ENCODE measurements around the gene SPCS2.
"Not testable (repeated sequence)": the region's sequence is repeated elsewhere in the genome, so short reads cannot be mapped to it uniquely, and the experiment has no call there.

The SPCS2 gene

DNA sequence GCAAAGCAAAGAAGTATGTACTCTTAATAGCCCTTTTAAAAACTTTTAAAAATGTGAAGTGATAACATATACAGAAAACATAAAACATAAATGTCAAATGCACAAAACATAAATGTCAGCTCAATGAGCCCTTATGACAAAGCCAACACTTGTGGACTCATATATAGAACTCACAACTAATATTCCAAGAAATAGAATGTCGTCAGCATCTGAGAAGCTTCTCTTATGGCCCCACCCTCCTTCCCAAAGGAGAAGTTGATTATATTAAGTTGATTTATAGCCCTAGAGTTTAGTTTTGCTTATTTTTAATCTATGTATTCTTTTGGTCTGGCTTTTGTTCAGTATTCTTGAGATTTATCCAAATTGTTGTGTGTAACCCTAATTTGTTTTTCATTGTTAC is 53.5 kb downstream of the SPCS2 start:
- no peak for DNase-seq (ENCODE audit: low read depth)

DNA sequence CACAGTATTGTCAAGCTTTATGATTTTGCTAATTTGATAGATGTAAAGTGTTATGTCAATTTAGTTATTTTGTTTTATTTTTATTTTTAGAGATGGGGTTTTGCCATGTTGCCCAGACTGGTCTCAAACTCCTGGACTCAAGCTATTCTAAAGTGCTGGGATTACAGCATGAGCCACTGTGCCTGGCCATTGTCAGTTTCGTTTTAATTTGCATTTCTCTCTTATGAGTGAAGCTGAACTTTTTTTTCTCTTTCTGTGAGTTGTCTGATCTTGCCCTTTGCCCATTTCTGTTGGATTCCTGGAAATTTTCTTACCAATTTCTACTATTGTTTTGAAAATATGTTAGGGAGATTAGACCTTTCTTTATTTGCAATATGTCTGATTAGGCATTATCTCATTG is 55.1 kb downstream of the SPCS2 start:
- DNase-seq (ENCODE audit: low read depth) = no peak

DNA sequence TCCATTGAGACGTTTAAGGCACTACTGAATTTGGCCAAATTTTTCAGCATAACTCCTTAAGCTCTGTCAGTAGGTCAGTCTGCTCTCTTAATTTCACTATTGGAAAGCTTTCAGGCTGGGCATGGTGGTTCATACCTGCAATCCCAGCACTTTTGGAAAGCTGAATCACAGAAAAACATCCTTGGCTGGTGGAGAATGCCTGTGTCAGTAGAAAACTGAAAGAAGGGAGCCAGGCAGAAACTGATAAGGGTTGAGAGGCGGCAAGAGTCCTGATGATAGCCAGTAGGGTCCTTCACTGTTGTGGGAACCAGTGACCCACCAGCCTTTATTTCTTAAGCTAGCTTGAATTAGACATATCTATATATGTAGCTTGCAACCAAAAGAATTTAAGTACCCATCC is 62.3 kb downstream of the SPCS2 start:
- no peak for DNase-seq (ENCODE audit: low read depth)

DNA sequence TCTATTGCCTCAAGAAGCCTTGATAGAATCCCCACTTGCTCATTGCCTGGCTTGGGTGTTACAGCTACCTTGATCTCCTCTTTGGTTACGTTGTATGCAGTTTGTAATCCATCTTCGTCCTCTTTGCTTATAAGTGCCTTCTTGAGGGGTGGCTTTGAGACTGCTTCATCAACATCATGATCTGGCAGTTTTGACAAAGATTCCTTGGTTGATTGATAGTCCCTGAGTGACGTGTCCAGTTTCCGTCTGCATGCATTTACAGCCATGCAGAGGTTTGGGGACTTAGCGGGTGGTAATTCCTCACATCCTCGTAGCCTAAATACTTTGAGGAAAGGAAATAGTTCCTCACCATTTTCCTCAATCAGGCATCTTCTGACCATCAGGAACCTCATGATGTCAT is 62.8 kb downstream of the SPCS2 start:
- no peak for DNase-seq (ENCODE audit: low read depth)

DNA sequence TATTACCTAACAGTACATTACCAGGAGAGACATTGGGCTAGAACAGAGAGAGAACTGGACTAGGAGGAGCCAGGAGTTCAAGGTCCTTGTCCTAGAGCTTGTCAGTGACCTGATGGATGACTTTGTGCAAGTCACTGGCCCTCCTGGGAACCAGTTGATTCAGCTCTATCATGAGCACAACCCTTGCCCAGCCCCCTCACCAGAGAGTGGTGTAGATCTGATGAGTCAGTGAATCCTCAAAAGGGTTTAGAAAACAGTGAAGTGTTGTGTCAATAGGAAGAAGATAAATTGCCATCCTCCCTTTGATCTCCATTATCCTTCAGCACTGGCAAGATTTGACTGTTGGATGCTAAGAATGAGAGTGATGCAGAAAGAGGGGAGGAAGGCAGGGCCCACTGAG is 64.0 kb downstream of the SPCS2 start:
- DNase-seq (ENCODE audit: low read depth) = peak; percentile 48

DNA sequence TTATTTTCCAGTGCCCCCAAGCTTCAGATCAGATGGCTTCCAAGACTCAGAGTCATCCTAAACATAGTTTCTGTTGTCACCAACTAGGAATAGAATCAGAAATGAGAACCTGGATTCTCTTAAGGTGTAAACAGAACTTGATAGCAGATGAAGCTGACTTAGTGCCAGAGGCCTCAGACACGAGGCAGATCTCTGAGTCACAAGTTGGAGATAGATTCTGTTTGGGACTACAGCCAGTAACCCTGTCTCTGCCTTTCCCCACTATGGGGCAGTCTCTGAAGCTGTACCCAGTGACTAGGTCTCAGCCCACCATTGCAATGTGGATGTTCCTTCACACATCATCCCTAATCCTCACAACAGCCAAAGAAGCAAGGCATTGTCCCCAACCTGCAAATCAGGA is 65.1 kb downstream of the SPCS2 start:
- DNase-seq (ENCODE audit: low read depth) = peak; percentile 88

DNA sequence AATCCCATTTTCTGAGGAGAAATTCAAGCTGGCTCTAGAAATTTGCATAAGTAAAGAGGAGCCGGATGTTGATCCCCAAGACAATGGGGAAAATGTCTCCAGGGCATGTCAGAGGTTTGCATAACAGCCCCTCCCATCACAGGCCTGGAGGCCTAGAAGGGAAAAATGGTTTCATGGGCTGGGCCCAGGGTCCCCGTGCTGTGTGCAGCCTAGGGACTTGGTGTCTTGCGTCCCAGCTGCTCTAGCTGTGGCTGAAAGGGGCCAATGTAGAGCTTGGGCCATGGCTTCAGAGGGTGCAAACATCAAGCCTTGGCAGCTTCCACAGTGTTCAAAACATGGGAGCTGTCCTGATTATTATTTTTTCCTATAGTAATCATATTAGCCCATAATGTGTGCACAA is 70.1 kb downstream of the SPCS2 start:
- DNase-seq (ENCODE audit: low read depth) = not testable (repeated sequence)

DNA sequence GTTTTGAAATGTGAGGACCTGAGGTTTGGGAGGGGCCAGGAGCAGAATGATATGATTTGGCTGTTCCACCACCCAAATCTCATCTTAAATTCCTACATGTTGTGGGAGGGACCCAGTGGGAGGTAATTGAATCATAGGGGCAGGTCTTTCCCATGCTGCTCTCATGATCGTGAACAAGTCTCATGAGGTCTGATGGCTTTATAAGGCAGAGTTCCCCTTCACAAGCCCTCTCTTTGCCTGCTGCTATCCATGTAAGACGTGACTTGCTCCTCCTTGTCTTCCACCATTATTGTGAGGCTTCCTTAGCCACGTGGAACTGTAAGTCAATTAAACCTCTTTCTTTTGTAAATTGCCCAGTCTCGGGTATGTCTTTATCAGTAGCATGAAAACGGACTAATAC is 71.3 kb downstream of the SPCS2 start:
- not testable (repeated sequence) for DNase-seq (ENCODE audit: low read depth)

DNA sequence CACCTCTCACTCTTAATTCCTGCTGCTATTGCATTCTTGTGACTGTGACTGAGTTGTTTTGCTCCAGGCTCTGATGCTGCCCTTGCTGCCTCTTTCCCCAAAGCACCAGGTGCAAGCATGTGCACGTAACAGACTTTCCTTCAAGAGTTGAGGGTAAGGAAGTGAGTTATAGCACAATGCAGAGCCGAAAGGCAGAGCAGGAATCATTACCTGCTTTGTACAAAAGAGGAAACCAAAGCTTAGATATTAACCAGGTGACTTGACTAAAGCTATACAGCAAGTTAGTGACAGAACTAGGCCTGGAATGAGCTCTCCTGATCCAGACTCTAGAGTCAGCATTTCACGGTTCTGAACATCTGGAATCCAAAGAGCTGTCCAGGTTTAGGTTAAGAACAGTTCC is 73.2 kb downstream of the SPCS2 start:
- DNase-seq (ENCODE audit: low read depth) = no peak

DNA sequence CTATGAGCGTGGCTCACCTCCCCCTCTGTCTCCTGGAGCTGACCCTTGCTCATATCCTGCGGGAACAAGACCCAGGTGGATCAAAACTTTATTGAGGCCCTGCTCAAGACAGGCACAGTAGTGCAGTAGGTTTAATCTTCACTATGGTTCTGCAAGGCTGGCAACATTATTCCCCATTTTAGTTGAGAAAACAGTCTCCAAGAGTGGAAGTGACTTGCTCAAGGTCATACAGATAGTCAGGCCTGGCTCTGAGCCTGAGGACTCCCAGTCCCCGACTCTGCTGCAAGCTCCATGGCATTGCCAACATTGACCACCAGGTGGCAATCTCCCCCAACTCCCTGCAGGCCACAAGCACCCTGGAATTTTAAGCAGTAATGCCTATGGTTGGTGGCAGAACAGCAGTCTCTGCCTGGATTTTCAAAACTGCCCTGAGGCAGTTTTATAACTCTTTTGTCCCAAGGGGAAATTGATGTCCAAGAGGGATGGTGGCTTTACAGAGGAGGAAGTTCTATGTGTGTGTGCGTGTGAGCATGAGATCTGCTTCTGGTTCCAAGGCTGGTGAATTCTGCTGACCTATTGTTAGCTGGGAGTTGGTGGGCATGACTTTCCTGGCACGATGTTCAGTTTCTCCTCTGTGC is 73.8 kb downstream of the SPCS2 start:
- peak; percentile 81 for DNase-seq (ENCODE audit: low read depth)

DNA sequence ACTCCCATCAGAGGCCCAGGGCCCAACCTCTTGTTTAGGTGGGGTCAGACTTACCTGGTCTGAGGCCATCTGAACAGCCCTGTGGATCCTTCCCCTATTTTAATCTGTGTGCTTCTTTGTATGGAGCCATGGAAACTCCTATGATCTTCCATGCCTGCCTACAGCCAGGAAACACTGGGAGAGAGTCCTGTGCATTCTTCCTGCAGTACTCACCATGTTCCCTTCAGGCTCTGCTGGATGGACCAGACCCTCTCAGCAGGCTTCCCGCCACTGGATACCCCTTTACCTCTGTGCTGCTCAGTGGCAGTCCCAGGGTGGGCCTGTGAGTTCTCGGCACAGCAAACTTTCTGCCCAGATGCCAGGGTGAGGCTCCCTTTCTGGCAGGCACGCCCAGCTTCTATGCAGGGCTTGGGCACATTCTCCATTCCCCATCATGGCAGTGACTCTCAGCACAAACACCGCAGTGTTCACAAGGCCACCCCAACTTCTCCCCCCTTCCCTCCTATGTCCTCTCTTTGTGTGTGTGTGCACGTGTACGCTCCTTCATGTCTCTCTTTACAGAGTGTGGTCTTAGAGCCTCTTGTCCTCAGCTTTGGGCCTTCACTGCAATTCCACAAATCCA is 74.5 kb downstream of the SPCS2 start:
- DNase-seq (ENCODE audit: low read depth) = no peak

DNA sequence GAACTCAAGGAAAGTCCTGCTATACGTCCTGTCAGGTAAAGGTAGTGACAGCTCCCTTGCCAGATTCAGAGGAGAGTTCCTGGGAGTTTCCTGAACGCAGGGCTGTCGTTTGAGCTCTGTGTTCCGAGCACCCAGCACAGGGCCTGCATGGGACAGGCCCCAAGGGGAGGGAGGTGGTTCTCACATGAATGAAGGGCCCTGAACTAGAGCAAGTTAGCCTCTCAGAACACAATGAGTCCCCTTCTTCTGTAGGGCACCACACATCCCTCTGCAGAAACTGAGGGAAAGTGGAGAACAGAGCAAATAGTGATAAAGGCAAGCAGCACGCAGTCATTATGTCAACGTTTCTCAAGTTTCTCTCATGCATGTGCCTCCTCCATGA is 75.0 kb downstream of the SPCS2 start:
- no peak for DNase-seq (ENCODE audit: low read depth)

DNA sequence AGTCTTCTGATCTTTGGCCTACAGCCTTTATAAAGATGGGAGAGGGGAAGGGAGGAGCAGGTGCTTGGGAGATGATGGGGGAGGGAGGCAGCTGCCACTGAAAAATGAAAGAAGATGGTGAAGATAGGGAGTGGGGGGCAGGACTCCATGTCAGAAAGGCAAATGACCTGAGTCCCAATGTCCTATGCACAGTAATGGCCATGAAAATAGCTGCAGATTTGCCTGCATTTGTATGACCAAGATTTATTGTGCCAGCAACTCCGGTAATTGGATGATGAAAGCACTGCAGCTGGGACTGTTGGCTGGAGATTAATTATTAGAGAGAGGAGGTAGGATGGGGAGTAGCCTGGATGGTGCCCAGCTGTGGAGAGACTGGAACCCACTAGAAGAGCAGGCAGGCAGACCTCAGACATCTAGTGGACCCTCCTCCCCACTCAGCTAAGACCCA is 75.7 kb downstream of the SPCS2 start:
- no peak for DNase-seq (ENCODE audit: low read depth)

DNA sequence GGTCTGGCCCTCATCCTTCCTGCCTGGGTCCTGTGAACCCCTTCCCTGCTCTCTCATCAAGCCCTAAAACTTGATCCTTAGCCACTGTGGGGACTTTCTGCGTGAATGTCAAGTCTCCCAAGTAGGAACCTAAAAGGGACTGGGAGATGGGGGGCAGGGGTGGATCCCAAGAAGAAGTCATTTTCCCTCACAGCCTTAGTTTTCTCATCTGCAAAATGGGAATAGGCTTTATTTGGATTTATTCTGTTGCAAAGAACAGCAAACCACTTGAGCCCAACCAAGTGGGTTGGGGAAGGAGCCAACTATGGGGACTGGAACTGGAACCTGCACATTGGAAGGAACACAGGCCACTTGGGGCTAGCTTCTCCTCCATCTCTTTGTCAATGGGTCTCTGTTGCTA is 76.5 kb downstream of the SPCS2 start:
- DNase-seq (ENCODE audit: low read depth) = no peak

DNA sequence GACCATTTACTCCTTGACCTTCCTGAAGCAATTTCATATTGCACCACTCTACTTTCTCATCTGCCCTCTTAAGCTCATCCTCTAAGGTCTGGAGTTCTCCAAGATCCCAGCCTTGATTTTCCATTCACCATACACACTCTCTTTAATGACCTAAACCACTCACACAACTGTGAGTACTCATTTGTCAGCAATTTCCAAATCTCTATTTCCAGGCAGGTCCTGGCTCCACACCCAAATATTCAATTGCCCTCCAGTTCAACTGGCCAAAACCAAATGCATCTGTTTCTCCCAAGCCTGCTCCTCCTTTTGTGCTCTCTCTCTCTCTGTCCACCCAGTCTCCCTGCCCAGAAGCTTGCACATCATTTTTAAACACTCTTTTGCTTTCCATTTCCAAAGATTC is 79.3 kb downstream of the SPCS2 start:
- DNase-seq (ENCODE audit: low read depth) = no peak

Data from amniotic epithelial cell (primary cell).